Esophagus muscularis mucosa (tissue), 3 donors: ENCODE results near the gene DNAJA1.

Source experiments
- CTCF ChIP-seq, 3 experiments: fragments of 200-600 bp in 2 of 3; fragments of 450-650 bp in 1 of 3; sonication (generic) in 2 of 3; IDR thresholded peaks; one replicate each; pipeline ENCODE4 v1.5.1; 2017 to 2019; ENCODE audit warnings: antibody characterized with exemption in 3 of 3, mild to moderate bottlenecking in 2 of 3, moderate library complexity in 1 of 3
- POLR2A ChIP-seq: fragments of 450-650 bp; IDR thresholded peaks from one replicate; pipeline ENCODE4 v1.6.1; 2017; ENCODE audit warnings: antibody characterized with exemption, moderate library complexity, mild to moderate bottlenecking, low read depth
- POLR2AphosphoS5 ChIP-seq, 2 donors: sonication (generic); formaldehyde crosslinking; IDR thresholded peaks; one replicate each; pipeline ENCODE4 v1.6.1; 2017; ENCODE audit warnings: antibody characterized with exemption in 2 of 2

GRCh38 chr9:33040792-33041431, 15.8 kb downstream of the DNAJA1 start:
- TF ChIP-seq CTCF (IDR thresholded peaks at IDR 0.05) = no peak
- no peak for TF ChIP-seq POLR2A
- no peak for TF ChIP-seq POLR2AphosphoS5 (IDR thresholded peaks at IDR 0.05)
